Mesothelial cell of epicardium (in vitro differentiated cells): ENCODE data around the gene CASK. TPM values are rescaled to one million over a fixed set of nuclear protein-coding genes. Genes with fewer than 3 reads are reported as not detected.

Experiments
- DNase-seq, 2 experiments: peaks; one replicate each; pipeline ENCODE4 v3.0.0; 2021; ENCODE audit warnings: low spot score in 2 of 2; ENCODE audit not compliant: unreplicated experiment in 2 of 2
- H3K27ac Mint-ChIP-seq: 2 replicates; pipeline ENCODE4 v1.8.0; 2021; ENCODE audit warnings: mixed read lengths
- H3K27me3 Mint-ChIP-seq: 2 replicates; pipeline ENCODE4 v1.8.0; 2021; ENCODE audit warnings: low read depth, mixed read lengths
- H3K36me3 Mint-ChIP-seq: 2 replicates; pipeline ENCODE4 v1.8.0; 2021; ENCODE audit warnings: mixed read lengths
- H3K4me1 Mint-ChIP-seq: 2 replicates; pipeline ENCODE4 v1.8.0; 2021; ENCODE audit warnings: mixed read lengths
- H3K4me3 Mint-ChIP-seq: 2 replicates; pipeline ENCODE4 v1.8.0; 2021; ENCODE audit warnings: mild to moderate bottlenecking, moderate library complexity, mixed read lengths
- H3K9me3 Mint-ChIP-seq: 2 replicates; pipeline ENCODE4 v1.8.0; 2021; ENCODE audit warnings: mixed read lengths
- CTCF ChIP-seq: fragments of 200-600 bp; sonication (generic); IDR thresholded peaks from one replicate; pipeline ENCODE4 v1.5.0; 2021; ENCODE audit warnings: antibody characterized with exemption; ENCODE audit not compliant: unreplicated experiment
- total RNA-seq: library from RNA; stranded (reverse); gene quantifications from 3 replicates; pipeline ENCODE4 v1.2.1, GENCODE V29; 2021

CASK gene
- total RNA-seq, 1 donor from 2014 or later = 70.3 TPM

DNA sequence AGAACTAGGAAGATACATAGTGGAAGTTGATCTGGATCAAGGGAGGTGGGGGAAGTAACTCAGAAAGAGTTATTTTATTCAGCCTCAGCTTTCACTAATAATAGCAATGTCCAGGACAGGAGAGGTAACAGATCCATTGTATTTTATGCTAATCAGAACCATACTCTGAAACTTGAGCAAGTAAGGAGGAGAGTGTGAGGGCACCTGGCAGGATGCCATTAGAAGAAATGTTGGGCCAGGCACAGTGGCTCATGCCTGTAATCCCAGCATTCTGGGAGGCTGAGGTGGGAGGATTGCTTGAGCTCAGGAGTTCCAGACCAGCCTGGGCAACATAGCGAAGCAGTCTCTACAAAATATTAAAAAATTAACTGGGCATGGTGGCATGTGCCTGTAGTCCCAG lies 218.3 kb downstream of the CASK start:
- Mint-ChIP-seq H3K9me3 (peaks cover 30% of the 10 kb centered on the region), H3K4me1 (no peaks in the 10 kb centered on the region), H3K27me3 (no peaks in the 10 kb centered on the region), H3K27ac (no peak overlapping the region), H3K4me3 (no peak overlapping the region), H3K36me3 (no peaks in the 10 kb centered on the region)
- TF ChIP-seq CTCF = no peak
- DNase-seq = no peak

DNA sequence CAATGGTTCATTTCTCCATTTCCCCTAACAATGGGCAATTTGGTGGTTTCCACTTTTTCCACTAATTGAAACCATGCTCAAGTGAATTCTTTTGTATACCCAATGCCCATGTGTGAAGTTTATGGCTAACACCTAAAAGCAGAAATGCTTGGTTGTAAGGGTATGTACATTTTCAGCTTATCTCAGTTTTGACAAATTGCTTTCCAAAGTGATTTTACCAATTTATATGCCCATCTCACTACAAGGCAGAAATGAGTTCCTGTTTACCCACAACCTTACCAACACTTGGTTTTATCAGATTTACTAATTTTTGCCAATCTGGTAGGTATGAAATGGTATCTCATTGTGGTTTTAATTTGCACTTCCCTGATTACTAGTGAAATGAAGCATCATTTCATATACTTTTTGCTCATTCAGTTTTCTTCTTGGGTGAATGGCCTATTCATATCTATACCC lies 219.8 kb downstream of the CASK start:
- TF ChIP-seq CTCF = no peak
- H3K36me3 Mint-ChIP-seq = no peaks in the 10 kb centered on the region
- no peak for DNase-seq
- H3K27ac Mint-ChIP-seq = no peak overlapping the region
- no peaks in the 10 kb centered on the region for H3K4me1 Mint-ChIP-seq
- no peak overlapping the region for H3K4me3 Mint-ChIP-seq
- peaks cover 30% of the 10 kb centered on the region for H3K9me3 Mint-ChIP-seq
- H3K27me3 Mint-ChIP-seq = no peaks in the 10 kb centered on the region

DNA sequence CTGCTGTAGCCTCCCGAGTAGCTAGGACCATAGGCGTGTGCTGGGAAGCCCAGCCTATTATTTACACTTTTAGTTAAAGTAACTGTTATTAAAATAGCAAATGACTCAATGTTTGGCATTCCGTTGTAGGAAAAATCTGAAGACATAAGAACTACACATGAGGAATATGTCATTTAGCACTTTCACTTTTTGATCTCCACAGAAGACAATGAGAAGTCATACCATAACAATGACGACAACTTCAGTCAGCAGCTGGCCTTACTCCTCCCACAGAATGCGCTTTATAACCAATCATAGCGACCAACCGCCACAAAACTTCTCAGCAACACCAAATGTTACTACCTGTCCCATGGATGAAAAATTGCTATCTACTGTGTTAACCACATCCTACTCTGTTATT lies 227.9 kb downstream of the CASK start:
- H3K36me3 Mint-ChIP-seq = peaks cover 6% of the 10 kb centered on the region
- DNase-seq = no peak
- H3K4me1 Mint-ChIP-seq = no peaks in the 10 kb centered on the region
- H3K9me3 Mint-ChIP-seq = peaks cover 28% of the 10 kb centered on the region
- H3K27me3 Mint-ChIP-seq = no peaks in the 10 kb centered on the region
- no peak overlapping the region for H3K27ac Mint-ChIP-seq
- no peak overlapping the region for H3K4me3 Mint-ChIP-seq
- no peak for TF ChIP-seq CTCF

GRCh38 chrX:41693024-41693423 lies 230.3 kb downstream of the CASK start:
- Mint-ChIP-seq H3K9me3 (peaks cover 23% of the 10 kb centered on the region), H3K27me3 (no peaks in the 10 kb centered on the region), H3K36me3 (peaks cover 6% of the 10 kb centered on the region), H3K4me3 (no peak overlapping the region), H3K4me1 (no peaks in the 10 kb centered on the region), H3K27ac (no peak overlapping the region)
- TF ChIP-seq CTCF = no peak
- no peak for DNase-seq

- no peak overlapping the region for H3K27ac Mint-ChIP-seq
- no peak for TF ChIP-seq CTCF
- no peak overlapping the region for H3K4me3 Mint-ChIP-seq
- H3K9me3 Mint-ChIP-seq = peaks cover 23% of the 10 kb centered on the region
- peaks cover 5% of the 10 kb centered on the region for H3K36me3 Mint-ChIP-seq
- no peak for DNase-seq
- no peaks in the 10 kb centered on the region for H3K27me3 Mint-ChIP-seq
- H3K4me1 Mint-ChIP-seq = no peaks in the 10 kb centered on the region
Observed at GRCh38 chrX:41692162-41692749, 231.1 kb downstream of the CASK start.

- TF ChIP-seq CTCF = no peak
- peaks cover 4% of the 10 kb centered on the region for H3K36me3 Mint-ChIP-seq
- H3K27me3 Mint-ChIP-seq = no peaks in the 10 kb centered on the region
- no peak overlapping the region for H3K4me3 Mint-ChIP-seq
- no peak overlapping the region for H3K27ac Mint-ChIP-seq
- H3K9me3 Mint-ChIP-seq = peaks cover 17% of the 10 kb centered on the region
- no peak for DNase-seq
- no peaks in the 10 kb centered on the region for H3K4me1 Mint-ChIP-seq
Observed at GRCh38 chrX:41689711-41690110, 233.6 kb downstream of the CASK start.
